Esophagus muscularis mucosa (tissue), 3 donors: ENCODE data around the gene PPTC7.

Experiments
- CTCF ChIP-seq, 3 experiments: fragments of 200-600 bp in 2 of 3; fragments of 450-650 bp in 1 of 3; sonication (generic) in 2 of 3; IDR thresholded peaks; one replicate each; pipeline ENCODE4 v1.5.1; 2017 to 2019; ENCODE audit warnings: antibody characterized with exemption in 3 of 3, mild to moderate bottlenecking in 2 of 3, moderate library complexity in 1 of 3
- POLR2A ChIP-seq: fragments of 450-650 bp; IDR thresholded peaks from one replicate; pipeline ENCODE4 v1.6.1; 2017; ENCODE audit warnings: antibody characterized with exemption, moderate library complexity, mild to moderate bottlenecking, low read depth

- TF ChIP-seq POLR2A (no peak), CTCF (IDR thresholded peaks at IDR 0.05) (no peak)
These were observed 79.7 kb downstream of the PPTC7 start for GRCh38 chr12:110503432-110503831.
